NT2/D1 (cell line): Measurements from ENCODE around the gene HYDIN.
A peak's percentile ranks its signal among the peaks of the same experiment; 100 is the strongest.

Experiments
- DNase-seq: peaks from one replicate; pipeline ENCODE4 v3.0.0-alpha.2; 2011; ENCODE audit warnings: low read depth, low spot score
- H3K27me3 ChIP-seq: 2 replicates; pipeline ENCODE4 v1.6.0; 2011; ENCODE audit warnings: mild to moderate bottlenecking; ENCODE audit not compliant: insufficient read length, insufficient read depth
- H3K36me3 ChIP-seq: 2 replicates; pipeline ENCODE4 v1.6.1; 2011; ENCODE audit warnings: mild to moderate bottlenecking, low read length, mixed read lengths; ENCODE audit not compliant: insufficient read depth, insufficient read length
- H3K4me1 ChIP-seq: 2 replicates; pipeline ENCODE4 v1.5.1; 2011; ENCODE audit not compliant: insufficient read depth, insufficient read length
- H3K4me3 ChIP-seq: 2 replicates; pipeline ENCODE4 v1.5.1; 2011; ENCODE audit warnings: low read depth; ENCODE audit not compliant: insufficient read length
- H3K9ac ChIP-seq: 2 replicates; pipeline ENCODE4 v1.6.0; 2011; ENCODE audit warnings: low read depth; ENCODE audit not compliant: insufficient read length
- H3K9me3 ChIP-seq: 2 replicates; pipeline ENCODE4 v1.5.1; 2011; ENCODE audit warnings: mild to moderate bottlenecking, low read length; ENCODE audit not compliant: insufficient read depth
- SUZ12 ChIP-seq: IDR thresholded peaks from 2 replicates; pipeline ENCODE4 v1.6.1; 2011; ENCODE audit not compliant: insufficient read length, insufficient read depth; ENCODE audit errors: extremely low read depth
- YY1 ChIP-seq: IDR thresholded peaks from 2 replicates; pipeline ENCODE4 v1.6.1; 2011; ENCODE audit not compliant: insufficient read length, insufficient read depth
- ZNF274 ChIP-seq: IDR thresholded peaks from 2 replicates; pipeline ENCODE4 v1.6.1; 2011; ENCODE audit warnings: mild to moderate bottlenecking, low read depth, low read length

Gene HYDIN

DNA sequence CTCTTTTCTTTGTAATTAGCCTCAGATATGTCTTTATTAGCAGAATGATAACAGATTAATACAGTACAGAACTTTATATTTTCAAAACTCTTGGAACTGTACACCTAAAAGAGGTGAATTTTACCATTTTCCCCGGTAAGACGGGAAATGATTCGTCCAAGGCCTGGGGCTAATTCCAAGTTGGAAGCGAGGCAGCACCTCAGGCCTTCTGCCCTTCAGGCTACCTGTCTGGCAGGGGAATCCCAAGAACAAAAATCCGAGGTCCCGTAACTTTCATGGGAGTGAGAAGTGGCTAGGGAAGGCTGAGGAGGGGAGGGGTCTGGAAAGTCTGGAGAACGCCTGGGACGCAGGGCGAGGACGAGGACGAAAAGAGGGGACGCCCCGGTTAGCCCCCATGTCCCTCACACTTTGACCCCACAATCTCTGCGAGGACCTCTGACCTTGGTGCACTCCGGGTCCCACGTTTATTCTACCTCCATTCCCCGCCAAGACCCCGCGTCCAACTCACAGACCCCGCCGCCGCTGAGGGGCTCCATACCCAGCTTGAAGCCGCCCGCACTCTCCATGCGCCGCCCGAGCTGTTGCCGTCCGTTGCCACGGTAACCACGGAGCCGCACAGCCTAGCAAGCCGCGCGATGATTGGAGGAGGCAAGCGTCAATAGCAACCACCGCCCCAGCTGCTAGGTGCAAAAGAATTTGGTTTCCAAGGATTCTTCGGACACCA is at the start of gene HYDIN:
TSS of gene HYDIN (minus strand) at position 601 of the 724 bp plus-strand sequence. CDS start 43,827 bp downstream, outside the sequence.
- peak; percentile 92 for DNase-seq
- no peak for TF ChIP-seq YY1
- no peaks in the 10 kb centered on the region for H3K27me3 ChIP-seq
- peaks cover 28% of the 10 kb centered on the region for H3K9me3 ChIP-seq
- peak within 1 kb of the TSS; percentile 69 for H3K4me3 ChIP-seq
- H3K36me3 ChIP-seq: no peaks in the 10 kb centered on the region
- peak within 1 kb of the TSS; percentile 71 for H3K9ac ChIP-seq
- H3K4me1 ChIP-seq: no peaks in the 10 kb centered on the region

DNA sequence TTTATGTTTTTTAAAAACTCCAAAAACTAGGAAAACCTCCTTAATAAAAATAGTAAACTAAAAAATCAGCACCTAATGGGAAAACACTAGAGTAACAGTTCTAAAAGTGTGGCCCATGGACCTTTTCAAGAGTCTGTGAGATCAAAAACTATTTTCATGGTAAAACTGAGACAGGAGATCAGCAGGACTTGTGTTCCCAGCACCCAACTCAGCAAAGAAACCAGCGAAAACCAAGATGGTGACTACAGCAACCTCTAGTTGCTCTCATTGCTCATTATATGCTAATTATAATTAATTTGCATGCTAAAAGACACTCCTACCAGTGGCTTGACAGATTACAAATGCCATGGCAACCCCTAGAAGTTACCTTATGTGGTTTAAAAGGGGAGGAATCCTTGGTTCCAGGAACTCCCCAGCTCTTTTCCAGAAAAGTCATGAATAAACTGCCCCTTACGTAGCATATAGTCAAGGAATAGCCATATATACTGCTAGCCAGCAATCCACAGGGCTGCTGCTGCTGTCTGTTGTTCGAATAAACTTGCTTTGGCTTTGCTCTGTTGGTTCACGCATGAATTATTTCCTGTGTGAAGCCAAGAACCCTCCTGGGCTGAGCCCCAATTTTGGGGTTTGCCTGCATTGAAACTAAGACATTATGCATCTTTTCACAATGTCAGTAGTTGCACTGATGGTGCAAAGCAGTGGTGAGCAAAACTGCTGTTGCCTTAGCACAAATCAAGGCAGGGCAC is 46.2 kb upstream of the HYDIN start:
- Histone ChIP-seq H3K36me3 (no peaks in the 10 kb centered on the region), H3K4me3 (no peak overlapping the region), H3K9me3 (peaks cover 18% of the 10 kb centered on the region), H3K27me3 (no peaks in the 10 kb centered on the region), H3K9ac (no peak overlapping the region), H3K4me1 (no peaks in the 10 kb centered on the region)
- DNase-seq: no peak
- no peak for TF ChIP-seq ZNF274
- TF ChIP-seq YY1: no peak
- no peak for TF ChIP-seq SUZ12

DNA sequence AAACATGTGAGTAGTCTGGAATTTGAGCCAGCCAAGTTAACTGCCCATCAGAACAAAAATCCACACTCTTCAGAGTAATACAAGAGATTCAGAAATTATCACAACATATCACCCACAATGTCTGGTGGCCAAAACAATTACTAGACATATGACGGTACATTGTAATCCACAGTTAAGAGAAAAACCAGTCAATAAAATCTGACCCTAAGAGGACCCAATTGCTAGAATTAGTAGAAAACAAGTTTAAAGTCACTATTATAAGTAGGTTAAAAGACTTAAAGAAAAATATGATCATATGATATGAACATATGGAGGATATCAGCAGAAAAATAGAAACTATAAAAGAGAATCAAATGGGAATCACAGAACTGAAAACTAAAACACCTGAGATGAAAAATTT is 42.9 kb upstream of the HYDIN start:
- Histone ChIP-seq H3K4me1 (no peaks in the 10 kb centered on the region), H3K4me3 (no peak overlapping the region), H3K27me3 (no peaks in the 10 kb centered on the region), H3K9me3 (peaks cover 18% of the 10 kb centered on the region), H3K36me3 (no peaks in the 10 kb centered on the region), H3K9ac (no peak overlapping the region)
- no peak for DNase-seq
- no peak for TF ChIP-seq YY1
- no peak for TF ChIP-seq SUZ12
- TF ChIP-seq ZNF274: no peak

DNA sequence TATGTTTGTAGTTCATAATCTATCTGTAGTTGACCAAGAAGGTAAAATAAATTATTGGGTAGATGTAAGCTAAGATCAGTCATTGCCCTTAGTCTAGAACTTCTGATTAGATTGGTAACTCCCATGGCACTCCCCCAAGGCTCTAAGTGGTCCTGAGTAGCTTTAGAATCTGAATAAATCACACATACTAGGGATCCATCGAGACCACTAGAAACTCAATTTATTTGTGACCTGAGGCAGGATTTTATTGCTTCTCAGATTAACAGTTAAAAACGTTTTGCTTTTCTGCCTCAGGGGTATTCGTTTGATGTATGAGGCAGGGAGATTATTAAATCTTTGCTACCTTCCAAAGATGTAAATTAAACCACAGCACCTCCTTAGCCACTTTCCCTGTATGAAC is 33.8 kb upstream of the HYDIN start:
- no peak for TF ChIP-seq YY1
- TF ChIP-seq SUZ12: no peak
- no peak for TF ChIP-seq ZNF274
- no peak for DNase-seq
- H3K9ac ChIP-seq: no peak overlapping the region
- H3K27me3 ChIP-seq: no peaks in the 10 kb centered on the region
- H3K36me3 ChIP-seq: no peaks in the 10 kb centered on the region
- no peaks in the 10 kb centered on the region for H3K9me3 ChIP-seq
- H3K4me3 ChIP-seq: no peak overlapping the region
- H3K4me1 ChIP-seq: no peaks in the 10 kb centered on the region

DNA sequence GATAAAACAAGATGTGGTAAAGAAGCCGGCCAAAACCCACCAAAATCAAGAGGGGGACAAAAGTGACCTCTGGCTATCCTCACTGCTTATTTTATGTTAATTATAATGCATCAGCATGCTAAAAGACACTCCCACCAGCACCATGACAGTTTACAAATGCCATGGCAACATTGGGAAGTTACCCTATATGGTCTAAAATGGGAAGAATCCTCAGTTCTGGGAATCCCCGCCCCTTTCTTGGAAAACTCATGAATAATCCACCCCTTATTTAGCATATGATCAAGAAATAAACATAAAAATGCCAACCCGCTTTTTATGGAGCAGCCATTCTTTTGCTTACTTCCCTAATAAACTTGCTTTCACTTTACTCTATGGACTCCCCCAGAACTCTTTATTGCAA is 33.1 kb upstream of the HYDIN start:
- DNase-seq: no peak
- H3K4me3 ChIP-seq: no peak overlapping the region
- no peaks in the 10 kb centered on the region for H3K9me3 ChIP-seq
- no peak for TF ChIP-seq YY1
- no peaks in the 10 kb centered on the region for H3K4me1 ChIP-seq
- no peaks in the 10 kb centered on the region for H3K27me3 ChIP-seq
- no peak overlapping the region for H3K9ac ChIP-seq
- no peaks in the 10 kb centered on the region for H3K36me3 ChIP-seq

DNA sequence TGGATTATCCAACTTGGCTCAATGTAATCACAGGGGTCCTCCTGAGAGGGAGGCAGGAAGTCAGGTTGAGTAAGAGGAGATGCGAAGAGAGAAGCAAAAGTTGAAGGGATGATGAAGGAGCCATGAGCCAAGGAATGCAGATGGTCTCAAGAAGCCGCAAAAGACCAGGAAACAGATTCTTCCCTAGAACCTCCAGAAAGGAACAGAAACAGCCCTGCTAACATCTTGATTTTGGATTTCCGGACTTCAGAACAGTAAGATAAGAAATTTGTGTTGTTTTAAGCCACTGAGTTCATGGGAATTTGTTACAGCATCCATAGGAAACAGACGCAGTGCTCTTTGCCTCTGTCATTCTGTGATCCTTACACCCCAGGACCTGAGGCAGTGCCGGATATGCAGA is 31.9 kb upstream of the HYDIN start:
- Histone ChIP-seq H3K4me1 (no peaks in the 10 kb centered on the region), H3K27me3 (no peaks in the 10 kb centered on the region)
- TF ChIP-seq YY1: no peak
- TF ChIP-seq ZNF274: no peak
- TF ChIP-seq SUZ12: no peak

DNA sequence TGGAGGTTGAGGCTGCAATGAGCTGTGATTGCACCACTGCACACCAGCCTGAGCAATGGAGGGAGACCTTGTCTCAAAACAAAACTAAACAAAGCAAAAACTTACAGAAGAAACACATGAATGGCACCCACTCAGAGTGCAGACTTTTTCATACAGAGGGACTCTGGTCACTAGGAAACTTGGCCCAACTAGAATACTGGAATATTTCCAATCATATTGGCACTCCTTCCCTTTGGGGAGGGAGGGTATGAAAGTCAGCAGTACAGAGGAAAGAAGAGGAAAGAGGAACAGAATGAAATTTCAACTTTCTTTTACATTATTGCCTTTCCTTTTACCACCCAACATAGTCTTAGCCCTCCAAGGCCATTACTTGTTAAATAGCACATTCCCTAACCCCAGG is 30.5 kb upstream of the HYDIN start:
- Histone ChIP-seq H3K9me3 (no peaks in the 10 kb centered on the region), H3K4me1 (no peaks in the 10 kb centered on the region), H3K27me3 (no peaks in the 10 kb centered on the region), H3K36me3 (no peaks in the 10 kb centered on the region), H3K4me3 (no peak overlapping the region), H3K9ac (no peak overlapping the region)
- TF ChIP-seq SUZ12 (no peak), YY1 (no peak), ZNF274 (no peak)
- no peak for DNase-seq

More for the DNA sequence above, 31.9 kb upstream of the HYDIN start:
- Histone ChIP-seq H3K9me3 (no peaks in the 10 kb centered on the region), H3K9ac (no peak overlapping the region), H3K36me3 (no peaks in the 10 kb centered on the region), H3K4me3 (no peak overlapping the region)
- DNase-seq: no peak
